NCI-H82 treated with DMSO at 0.1 percent for 48 hours (cell line): Measurements from ENCODE around the gene ARHGAP4.

Source experiments
- DNase-seq: peaks from one replicate; lab custom pipeline; 2025; ENCODE audit not compliant: unreplicated experiment; lab: John Stamatoyannopoulos, UW

Gene ARHGAP4

DNA sequence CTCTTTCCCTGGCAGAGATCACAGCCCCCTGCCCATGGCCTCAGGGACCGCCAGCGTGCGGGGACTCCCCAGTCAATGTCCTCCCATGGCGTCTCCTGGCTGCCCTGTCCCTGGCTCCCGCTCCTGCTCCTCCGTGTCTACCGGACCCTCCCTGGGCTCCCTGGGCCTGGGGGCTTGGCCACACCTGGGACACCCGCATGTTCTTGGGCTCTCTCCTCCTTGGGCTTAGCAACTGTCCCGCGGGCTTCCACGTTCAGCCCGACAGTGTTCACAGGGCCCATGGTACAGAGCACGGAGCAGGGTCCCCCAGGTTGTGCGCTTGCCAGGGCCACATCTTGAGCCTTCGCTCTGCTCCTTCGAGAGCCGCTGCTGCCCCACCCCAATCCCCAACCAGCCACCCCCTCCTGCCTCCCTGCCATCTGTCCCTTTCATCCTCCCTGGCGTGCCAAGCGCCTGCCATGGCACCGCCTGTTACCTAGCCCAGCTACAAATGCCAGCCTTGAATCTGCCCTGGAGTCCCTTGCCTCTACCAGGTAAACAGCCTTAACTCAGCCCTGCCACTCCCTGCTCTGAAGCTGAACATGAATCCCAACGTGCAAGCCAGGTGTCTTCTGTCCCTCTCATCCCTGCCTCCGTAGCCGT, 17.7 kb downstream of the ARHGAP4 start:
- no peak for DNase-seq

DNA sequence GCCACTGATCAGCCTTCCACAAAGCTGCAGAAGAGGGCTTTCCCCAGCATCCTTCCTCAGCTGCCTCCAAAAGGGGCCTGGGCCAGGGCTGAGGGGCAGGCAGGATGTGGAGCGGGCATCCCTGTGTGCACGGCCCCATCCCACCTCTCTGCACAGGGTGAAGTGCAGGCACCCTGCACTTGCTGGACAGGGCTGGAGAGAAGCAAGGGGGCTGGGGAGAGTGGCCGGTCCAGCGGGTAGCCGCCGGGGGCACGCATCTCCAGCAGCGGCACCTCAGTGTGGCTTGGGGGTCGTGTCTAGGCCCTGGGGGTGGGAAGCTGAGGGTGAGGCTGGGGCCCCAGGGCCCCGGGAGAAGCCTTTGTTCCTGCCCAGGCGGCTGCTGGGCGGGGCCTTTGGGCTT, 18.6 kb downstream of the ARHGAP4 start:
- no peak for DNase-seq

- no peak for DNase-seq
These were observed 19.7 kb downstream of the ARHGAP4 start for GRCh38 chrX:153906126-153906917.

- DNase-seq, result no peak
These were observed 20.5 kb downstream of the ARHGAP4 start for GRCh38 chrX:153905481-153906095.

GRCh38 chrX:153903991-153904957, 21.8 kb downstream of the ARHGAP4 start, which contains the start of gene AVPR2:
TSS of gene AVPR2 (plus strand) at chrX:153904673. CDS start at chrX:153905146, 473 bp downstream.
- DNase-seq, result no peak

GRCh38 chrX:153903238-153903980, 22.7 kb downstream of the ARHGAP4 start:
- DNase-seq, result no peak

DNA sequence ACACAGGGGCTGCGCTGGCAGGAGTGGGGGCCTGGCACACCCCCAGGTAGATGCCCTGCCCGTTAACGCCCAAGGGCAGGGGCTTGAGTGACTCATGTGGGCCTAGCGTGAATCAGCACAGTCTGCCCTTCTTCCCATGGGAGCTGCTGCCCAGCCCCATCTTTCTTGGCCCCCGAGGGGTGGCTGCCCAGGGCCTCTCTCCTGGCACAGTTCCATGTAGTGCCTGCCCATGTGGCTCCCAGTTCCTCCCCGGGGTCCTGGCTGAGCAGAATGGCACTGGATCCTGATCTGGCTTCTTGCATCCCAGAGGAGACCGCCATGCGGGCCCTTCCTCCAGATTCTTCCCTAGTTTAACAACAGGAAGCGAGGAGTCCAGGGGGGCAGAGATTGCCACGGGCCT, 23.7 kb downstream of the ARHGAP4 start:
- no peak for DNase-seq

DNA sequence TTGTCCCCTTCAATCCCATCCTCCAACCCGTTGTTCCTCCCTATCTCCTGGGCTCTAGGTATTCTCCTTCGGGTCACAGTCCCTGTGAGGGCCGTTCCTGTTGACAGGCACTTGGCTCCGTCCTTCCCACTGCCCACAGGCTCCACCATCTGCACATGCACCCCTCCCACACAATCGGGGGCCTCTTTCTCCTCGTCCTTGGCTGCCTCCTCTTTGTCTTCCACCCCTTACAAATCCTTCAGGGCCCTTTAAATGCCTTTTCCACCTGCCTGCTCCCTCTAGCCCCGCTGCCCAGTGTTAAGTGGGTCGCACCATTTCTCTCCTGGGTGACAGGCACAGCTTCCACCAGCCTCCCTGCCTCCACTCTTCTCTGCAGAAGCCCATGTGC, 24.3 kb downstream of the ARHGAP4 start:
- DNase-seq, result no peak

DNA sequence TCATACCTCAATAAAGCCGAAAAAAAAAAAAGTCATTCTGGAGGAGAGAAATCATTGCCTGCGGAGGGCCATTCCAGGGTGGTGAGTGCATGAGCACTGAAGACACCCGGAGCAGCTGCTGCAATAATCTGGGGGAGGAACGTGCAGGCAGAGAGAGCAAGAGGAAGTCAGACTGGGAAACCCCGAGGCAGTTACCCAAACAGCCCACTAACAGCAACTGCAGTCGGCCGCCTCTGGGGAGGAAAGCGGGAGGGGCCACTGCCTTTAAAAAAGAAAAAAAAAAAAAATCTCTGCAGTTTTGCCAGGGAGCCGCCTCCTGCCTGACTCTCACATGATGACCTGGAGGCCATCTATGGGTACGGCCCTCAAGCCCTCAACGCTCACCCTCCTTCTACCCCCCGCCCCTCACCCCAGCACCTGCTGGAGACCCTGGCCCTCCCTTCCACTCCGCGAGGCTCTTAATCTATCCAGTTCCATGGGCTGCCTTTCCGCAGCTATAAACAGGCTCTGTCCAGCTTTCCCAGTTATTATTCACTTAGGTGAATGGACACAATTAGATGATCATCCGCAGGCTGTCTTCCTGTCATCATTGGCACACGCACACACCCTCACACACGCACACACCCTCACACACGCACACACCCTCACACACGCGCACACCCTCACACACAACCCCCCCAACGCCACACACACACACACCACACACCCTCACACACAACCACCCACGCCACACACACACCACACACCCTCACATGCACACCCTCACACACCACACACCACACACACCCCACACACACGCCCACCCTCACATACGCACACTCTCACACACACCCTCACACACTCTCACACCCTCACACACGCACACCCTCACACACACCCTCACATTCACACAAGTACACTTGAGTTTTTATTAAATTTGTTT, 25.0 kb downstream of the ARHGAP4 start:
- DNase-seq, result peak; percentile 36

DNA sequence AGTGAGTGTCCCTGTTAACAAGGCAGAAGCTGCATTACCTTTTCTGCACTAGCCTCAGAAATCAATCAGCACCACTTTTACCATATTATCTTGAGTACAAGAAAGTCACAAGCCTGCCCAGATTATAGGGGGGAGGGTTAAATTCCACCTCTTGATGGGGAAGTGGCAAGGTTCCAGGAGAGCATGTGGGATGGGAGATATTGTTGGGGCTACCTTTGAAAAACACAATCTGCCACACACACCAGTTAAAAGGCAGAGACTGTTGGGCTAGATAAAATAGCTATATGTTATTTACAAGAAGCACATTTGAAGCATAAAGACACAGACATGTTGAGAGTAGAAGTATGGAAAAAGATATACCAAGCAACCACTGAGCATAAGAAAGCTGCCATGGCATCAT, 28.2 kb downstream of the ARHGAP4 start:
- DNase-seq, result peak; percentile 11

GRCh38 chrX:153889123-153889522, 36.9 kb downstream of the ARHGAP4 start:
- DNase-seq, result no peak

DNA sequence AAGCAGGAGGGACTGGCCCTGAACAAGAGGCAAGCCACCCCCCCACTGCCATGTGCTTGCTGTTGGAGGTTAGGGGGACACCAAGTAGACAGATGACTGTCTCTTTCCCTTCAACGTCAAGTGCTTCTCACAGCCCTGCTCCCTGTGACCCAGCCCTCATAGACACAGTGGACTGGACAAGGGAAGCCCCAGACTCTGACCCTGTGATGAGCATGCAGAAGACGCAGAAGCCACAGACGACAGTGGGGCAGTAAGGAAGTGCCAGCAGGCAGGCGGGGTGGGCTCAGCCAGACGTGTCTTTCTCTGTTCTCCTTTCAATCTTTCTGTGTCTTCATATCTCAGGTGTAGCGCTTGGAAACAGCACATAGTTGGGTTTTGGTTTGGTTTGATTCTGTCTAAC, 37.7 kb downstream of the ARHGAP4 start:
- no peak for DNase-seq

- DNase-seq, result no peak
These were observed 38.7 kb downstream of the ARHGAP4 start for GRCh38 chrX:153887385-153887784.

- DNase-seq, result no peak
These were observed 39.1 kb downstream of the ARHGAP4 start for GRCh38 chrX:153886915-153887314.

GRCh38 chrX:153885968-153886903, 39.8 kb downstream of the ARHGAP4 start, which contains the start of gene L1CAM:
TSS of gene L1CAM (minus strand) at chrX:153886173. CDS start at chrX:153875836, 10,337 bp downstream.
- DNase-seq, result no peak

GRCh38 chrX:153885208-153885787, 40.8 kb downstream of the ARHGAP4 start:
- DNase-seq, result peak; percentile 30

DNA sequence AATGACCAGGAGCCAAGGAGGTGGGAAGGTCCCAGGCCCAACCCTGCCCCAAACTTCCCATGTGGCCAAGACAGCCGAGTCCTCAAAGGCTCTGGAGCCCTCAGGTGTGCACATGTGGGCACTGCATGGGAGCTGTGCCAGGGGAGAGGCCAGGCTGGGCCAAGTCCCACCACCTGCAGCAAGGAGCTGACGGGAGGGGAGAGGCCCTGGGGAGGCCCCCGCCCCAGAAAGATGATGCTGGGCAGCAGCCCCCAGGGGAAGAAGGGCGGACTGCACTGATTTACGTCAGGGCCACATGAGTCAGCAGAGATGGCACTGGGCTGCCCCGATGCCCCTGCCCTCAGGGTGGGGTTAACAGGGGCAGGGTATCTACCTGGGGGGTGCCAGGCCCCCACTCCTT, 41.5 kb downstream of the ARHGAP4 start:
- no peak for DNase-seq

DNA sequence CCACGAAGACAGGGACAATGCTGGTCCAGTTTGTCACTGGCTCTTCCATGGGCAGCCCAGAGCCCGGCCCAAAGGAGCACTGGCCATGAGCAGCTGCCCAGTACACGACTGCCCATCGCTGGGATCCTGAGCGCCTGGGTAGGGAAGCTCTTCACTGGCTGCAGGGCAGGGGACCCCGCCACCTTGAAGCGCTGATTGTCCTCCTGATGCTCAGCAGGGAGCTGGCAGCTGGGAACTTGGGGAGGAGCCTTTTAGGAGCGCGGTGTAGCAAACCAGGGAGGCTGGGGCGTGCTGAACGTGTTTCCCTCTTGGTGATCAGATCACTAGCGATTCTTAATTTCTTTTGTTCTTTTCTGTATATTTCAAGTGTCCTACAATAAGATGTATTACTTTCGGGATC, 41.9 kb downstream of the ARHGAP4 start:
- no peak for DNase-seq
